ENCODE results near the gene SETD1B.

DNA sequence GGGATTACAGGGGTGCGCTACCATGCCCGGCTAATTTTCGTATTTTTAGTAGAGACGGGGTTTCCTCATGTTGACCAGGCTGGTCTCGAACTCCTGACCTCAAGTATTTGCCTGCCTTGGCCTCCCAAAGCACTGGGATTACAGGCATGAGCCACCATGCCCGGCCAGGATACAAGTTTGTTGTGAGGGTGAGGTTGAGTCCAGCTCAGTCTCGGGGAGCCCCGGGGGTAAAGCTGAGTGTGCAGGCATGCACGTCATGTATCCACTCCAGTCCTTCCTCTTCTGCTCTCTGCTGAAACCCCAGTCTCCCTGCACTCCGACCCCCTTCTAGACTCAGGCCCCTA lies 54.5 kb downstream of the SETD1B start:
- TF ChIP-seq, protein P1, sequence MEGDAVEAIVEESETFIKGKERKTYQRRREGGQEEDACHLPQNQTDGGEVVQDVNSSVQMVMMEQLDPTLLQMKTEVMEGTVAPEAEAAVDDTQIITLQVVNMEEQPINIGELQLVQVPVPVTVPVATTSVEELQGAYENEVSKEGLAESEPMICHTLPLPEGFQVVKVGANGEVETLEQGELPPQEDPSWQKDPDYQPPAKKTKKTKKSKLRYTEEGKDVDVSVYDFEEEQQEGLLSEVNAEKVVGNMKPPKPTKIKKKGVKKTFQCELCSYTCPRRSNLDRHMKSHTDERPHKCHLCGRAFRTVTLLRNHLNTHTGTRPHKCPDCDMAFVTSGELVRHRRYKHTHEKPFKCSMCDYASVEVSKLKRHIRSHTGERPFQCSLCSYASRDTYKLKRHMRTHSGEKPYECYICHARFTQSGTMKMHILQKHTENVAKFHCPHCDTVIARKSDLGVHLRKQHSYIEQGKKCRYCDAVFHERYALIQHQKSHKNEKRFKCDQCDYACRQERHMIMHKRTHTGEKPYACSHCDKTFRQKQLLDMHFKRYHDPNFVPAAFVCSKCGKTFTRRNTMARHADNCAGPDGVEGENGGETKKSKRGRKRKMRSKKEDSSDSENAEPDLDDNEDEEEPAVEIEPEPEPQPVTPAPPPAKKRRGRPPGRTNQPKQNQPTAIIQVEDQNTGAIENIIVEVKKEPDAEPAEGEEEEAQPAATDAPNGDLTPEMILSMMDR (IDR thresholded peaks at IDR 0.05): no peak
- TF ChIP-seq EZH2 (IDR thresholded peaks at IDR 0.05) (no peak), EZH2phosphoT487 (IDR thresholded peaks at IDR 0.05) (no peak)
